ENCODE measurements around the gene FSTL5.

FSTL5 gene

GRCh38 chr4:161577579-161578301 lies 586.1 kb downstream of the FSTL5 start:
- no peak overlapping the region for H3K9ac ChIP-seq
- H3K4me1 ChIP-seq: peaks cover 0 to 26% (median 0%) of the 10 kb centered on the region in 10 experiments; a peak in 6 of 20 replicates
- no peaks in the 10 kb centered on the region for H4K20me1 ChIP-seq
- H3K4me2 ChIP-seq: peak overlapping the region in 1 of 11 experiments; percentile 14; a peak in 2 of 22 replicates
- H3K36me3 ChIP-seq: no peaks in the 10 kb centered on the region
- no peak overlapping the region for H3K27ac ChIP-seq
- H3K4me3 ChIP-seq: no peak overlapping the region
- no peak for TF ChIP-seq Cebpa-rat (IDR thresholded peaks at IDR 0.05)
- H3K9me3 ChIP-seq (replicated peaks in 1 of 11): 0 out of 22 replicates have a peak, but pooled peaks cover 0 to 5% (median 0%) of the 10 kb centered on the region in 11 experiments
- H3K27me3 ChIP-seq: no peaks in the 10 kb centered on the region

- no peak overlapping the region for H3K9ac ChIP-seq
- TF ChIP-seq Cebpa-rat (IDR thresholded peaks at IDR 0.05): no peak
- no peaks in the 10 kb centered on the region for H4K20me1 ChIP-seq
- H3K4me2 ChIP-seq: no peak overlapping the region
- H3K36me3 ChIP-seq: no peaks in the 10 kb centered on the region
- H3K4me1 ChIP-seq: peaks cover 0 to 9% (median 0%) of the 10 kb centered on the region in 10 experiments; a peak in 2 of 20 replicates
- H3K9me3 ChIP-seq (replicated peaks in 1 of 11): 0 out of 22 replicates have a peak, but pooled peaks cover 0 to 5% (median 0%) of the 10 kb centered on the region in 11 experiments
- no peak overlapping the region for H3K27ac ChIP-seq
- H3K4me3 ChIP-seq: no peak overlapping the region
- no peaks in the 10 kb centered on the region for H3K27me3 ChIP-seq
These were observed 590.0 kb downstream of the FSTL5 start for GRCh38 chr4:161573836-161574235.

GRCh38 chr4:161564230-161564834 lies 599.5 kb downstream of the FSTL5 start:
- no peak overlapping the region for H3K27ac ChIP-seq
- no peaks in the 10 kb centered on the region for H4K20me1 ChIP-seq
- H3K4me2 ChIP-seq: no peak overlapping the region
- H3K36me3 ChIP-seq: no peaks in the 10 kb centered on the region
- H3K4me3 ChIP-seq: no peak overlapping the region
- TF ChIP-seq Cebpa-rat (IDR thresholded peaks at IDR 0.05): no peak
- no peaks in the 10 kb centered on the region for H3K27me3 ChIP-seq
- H3K9ac ChIP-seq: no peak overlapping the region
- H3K9me3 ChIP-seq (replicated peaks in 1 of 11): no peaks in the 10 kb centered on the region
- H3K4me1 ChIP-seq: peaks cover 0 to 8% (median 0%) of the 10 kb centered on the region in 10 experiments; a peak in 7 of 20 replicates

DNA sequence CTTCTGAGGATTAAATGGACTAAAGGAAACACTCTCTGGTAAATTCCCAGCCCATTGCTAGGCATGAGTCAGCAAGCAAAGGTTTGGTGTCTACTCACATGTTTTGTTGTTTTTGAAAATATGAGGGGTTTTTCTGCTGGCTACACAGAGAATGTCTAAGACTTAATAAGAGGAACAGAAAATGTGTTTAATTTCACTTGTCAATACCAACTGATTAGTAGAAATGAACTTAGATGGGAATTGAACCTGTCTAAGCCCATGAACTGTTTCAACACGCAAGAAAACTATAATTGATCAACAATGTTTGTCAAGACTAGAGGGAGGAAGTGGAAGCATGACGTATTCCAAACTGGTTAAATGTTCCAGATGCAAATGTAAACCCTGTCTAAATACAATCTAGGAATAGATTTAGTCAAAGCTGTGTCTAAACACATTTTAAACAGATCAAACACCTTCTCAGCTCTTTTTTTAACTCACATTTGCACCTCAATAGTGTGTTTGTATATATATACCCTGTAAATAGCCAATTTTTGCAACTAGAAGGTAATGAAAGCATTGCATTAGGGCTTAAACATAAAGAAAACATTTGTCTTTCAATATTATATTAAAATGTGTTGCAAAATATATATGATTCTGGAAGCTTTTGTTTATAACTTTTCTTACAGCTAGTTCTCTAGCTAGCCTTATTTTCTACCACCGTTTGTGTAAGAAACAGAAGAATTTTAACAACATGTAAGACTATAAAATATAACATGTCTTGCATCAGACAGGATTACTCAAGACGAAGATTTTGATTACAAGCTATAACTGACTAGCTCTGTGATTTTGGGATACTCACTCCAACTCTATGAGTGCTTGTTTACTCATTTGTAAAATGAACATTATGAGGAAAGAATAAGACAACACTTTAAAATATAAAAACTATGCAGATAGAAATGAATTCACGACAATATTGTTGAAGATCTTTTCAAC lies 607.8 kb downstream of the FSTL5 start:
- Histone ChIP-seq H3K27me3 (no peaks in the 10 kb centered on the region), H3K4me1 (peaks cover 0 to 20% (median 0%) of the 10 kb centered on the region in 10 experiments; a peak in 4 of 20 replicates), H3K4me2 (peak overlapping the region in 1 of 11 experiments; percentile 42; a peak in 1 of 22 replicates), H3K9me3 (replicated peaks in 1 of 11) (no peaks in the 10 kb centered on the region), H3K36me3 (no peaks in the 10 kb centered on the region), H4K20me1 (no peaks in the 10 kb centered on the region), H3K4me3 (no peak overlapping the region), H3K27ac (no peak overlapping the region), H3K9ac (no peak overlapping the region)
- no peak for TF ChIP-seq Cebpa-rat (IDR thresholded peaks at IDR 0.05)

DNA sequence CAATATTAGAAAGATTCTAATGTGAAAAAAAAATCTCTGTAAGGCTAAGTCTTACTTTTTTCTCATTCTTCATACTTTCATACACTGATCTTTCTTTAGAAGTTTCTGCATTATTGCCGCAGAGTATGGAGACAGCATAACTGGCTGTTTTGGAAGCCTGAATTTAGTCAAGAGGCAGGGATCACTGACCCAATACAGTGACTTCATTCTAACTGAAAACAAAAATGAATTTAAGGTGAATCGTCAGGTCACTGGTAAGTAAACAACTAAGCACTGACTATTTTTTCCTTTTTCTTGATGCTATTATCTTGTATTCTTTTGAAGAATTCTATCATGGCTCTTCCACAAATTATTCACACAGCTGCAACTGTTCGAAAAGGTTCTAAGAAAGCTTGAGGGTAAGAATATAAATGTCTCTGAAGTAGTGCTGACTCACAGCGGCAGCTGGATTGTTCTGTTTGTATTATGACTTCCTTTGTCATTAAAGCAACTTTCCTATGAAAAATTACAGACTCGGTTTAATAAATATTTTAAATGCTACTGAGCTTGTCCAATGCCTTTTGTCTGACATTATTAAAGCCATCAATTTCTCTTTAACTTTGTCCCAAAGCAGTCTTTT lies 609.3 kb downstream of the FSTL5 start:
- H3K9me3 ChIP-seq (replicated peaks in 1 of 11): no peaks in the 10 kb centered on the region
- no peak for TF ChIP-seq Cebpa-rat (IDR thresholded peaks at IDR 0.05)
- H3K27ac ChIP-seq: no peak overlapping the region
- H3K27me3 ChIP-seq: no peaks in the 10 kb centered on the region
- peaks cover 0 to 20% (median 0%) of the 10 kb centered on the region in 10 experiments; a peak in 4 of 20 replicates for H3K4me1 ChIP-seq
- H4K20me1 ChIP-seq: no peaks in the 10 kb centered on the region
- H3K36me3 ChIP-seq: no peaks in the 10 kb centered on the region
- H3K4me3 ChIP-seq: no peak overlapping the region
- peak overlapping the region in 3 of 11 experiments; percentile 10 to 42 (median 21); a peak in 3 of 22 replicates for H3K4me2 ChIP-seq
- H3K9ac ChIP-seq: peak overlapping the region in 1 of 11 experiments; percentile 7; a peak in 1 of 22 replicates

DNA sequence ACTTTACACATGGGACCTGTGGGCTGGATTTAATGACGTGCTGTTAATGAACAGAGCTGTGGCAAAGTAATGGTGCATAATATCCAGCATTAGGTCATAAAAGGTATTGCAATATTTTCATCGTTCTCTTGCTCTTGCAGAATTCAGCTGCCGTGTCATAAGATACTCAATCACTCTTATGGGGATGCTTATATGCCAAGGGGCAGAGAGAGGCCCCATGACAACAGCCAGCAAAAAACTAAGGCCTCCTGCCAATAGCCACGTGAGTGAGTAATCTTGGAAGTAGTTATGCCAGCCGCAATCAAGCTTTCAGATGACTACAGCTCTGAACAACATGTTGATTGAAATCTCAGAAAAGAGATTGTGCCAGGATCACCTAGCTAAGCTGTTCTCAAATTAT lies 616.9 kb downstream of the FSTL5 start:
- no peak for TF ChIP-seq Cebpa-rat (IDR thresholded peaks at IDR 0.05)
- Histone ChIP-seq H3K4me2 (no peak overlapping the region), H3K9me3 (replicated peaks in 1 of 11) (no peaks in the 10 kb centered on the region), H4K20me1 (no peaks in the 10 kb centered on the region), H3K4me3 (no peak overlapping the region), H3K27me3 (no peaks in the 10 kb centered on the region), H3K27ac (no peak overlapping the region), H3K9ac (no peak overlapping the region), H3K4me1 (no peaks in the 10 kb centered on the region), H3K36me3 (no peaks in the 10 kb centered on the region)

DNA sequence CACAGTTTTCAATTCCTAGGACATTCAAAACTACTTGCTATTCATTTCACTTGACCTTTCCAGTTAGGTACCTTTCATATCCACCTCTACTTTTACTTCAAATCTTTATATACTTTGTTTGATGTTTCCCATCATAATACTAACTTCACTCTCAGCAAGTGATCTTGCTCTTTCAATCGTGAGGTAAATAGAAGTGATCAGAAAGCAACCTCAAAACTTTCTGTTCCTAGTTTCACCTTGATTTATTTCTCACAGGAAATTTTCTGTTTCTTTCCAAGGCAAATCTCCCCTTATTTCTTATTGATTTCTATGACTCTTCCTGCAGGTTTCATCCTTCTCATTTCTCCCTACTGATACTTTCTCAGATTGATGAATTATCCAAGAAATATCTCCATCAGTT lies 623.5 kb downstream of the FSTL5 start:
- no peaks in the 10 kb centered on the region for H3K27me3 ChIP-seq
- no peaks in the 10 kb centered on the region for H3K9me3 ChIP-seq (replicated peaks in 1 of 11)
- H3K4me1 ChIP-seq: no peaks in the 10 kb centered on the region
- TF ChIP-seq Cebpa-rat (IDR thresholded peaks at IDR 0.05): no peak
- no peaks in the 10 kb centered on the region for H3K36me3 ChIP-seq
- no peak overlapping the region for H3K27ac ChIP-seq
- H3K4me2 ChIP-seq: no peak overlapping the region
- no peak overlapping the region for H3K4me3 ChIP-seq
- H3K9ac ChIP-seq: no peak overlapping the region
- no peaks in the 10 kb centered on the region for H4K20me1 ChIP-seq

DNA sequence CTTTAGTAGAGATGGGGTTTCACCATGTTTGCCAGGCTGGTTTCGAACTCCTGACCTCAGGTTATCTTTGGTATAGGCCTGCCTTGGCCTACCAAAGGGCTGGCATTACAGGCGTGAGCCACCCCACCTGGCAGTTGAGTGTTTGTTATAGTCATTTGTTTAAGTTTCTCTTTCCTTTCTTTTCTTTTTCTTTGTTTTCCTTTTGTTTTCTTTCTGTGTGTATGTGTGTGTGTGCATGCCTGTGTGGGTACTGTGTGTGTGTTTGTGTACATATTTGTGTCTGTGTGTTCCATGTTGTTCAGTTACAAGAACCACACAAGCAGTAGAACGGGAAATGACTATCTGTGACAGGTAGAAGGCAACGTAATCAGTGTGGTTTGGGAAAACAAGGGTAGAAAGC lies 624.9 kb downstream of the FSTL5 start:
- Histone ChIP-seq H3K9me3 (replicated peaks in 1 of 11) (no peaks in the 10 kb centered on the region), H3K4me2 (no peak overlapping the region), H3K27ac (no peak overlapping the region), H3K27me3 (no peaks in the 10 kb centered on the region), H3K4me3 (no peak overlapping the region), H3K9ac (no peak overlapping the region), H3K4me1 (no peaks in the 10 kb centered on the region), H3K36me3 (no peaks in the 10 kb centered on the region), H4K20me1 (no peaks in the 10 kb centered on the region)
- TF ChIP-seq Cebpa-rat (IDR thresholded peaks at IDR 0.05): no peak
